NCI-H526 (cell line): ENCODE results near the gene YIPF1.
"Not testable (repeated sequence)": the region's sequence is repeated elsewhere in the genome, so short reads cannot be mapped to it uniquely, and the experiment has no call there.

Experiments
- DNase-seq, 2 experiments: peaks; one replicate each; lab custom pipeline; 2025; lab: John Stamatoyannopoulos, UW

Gene YIPF1

DNA sequence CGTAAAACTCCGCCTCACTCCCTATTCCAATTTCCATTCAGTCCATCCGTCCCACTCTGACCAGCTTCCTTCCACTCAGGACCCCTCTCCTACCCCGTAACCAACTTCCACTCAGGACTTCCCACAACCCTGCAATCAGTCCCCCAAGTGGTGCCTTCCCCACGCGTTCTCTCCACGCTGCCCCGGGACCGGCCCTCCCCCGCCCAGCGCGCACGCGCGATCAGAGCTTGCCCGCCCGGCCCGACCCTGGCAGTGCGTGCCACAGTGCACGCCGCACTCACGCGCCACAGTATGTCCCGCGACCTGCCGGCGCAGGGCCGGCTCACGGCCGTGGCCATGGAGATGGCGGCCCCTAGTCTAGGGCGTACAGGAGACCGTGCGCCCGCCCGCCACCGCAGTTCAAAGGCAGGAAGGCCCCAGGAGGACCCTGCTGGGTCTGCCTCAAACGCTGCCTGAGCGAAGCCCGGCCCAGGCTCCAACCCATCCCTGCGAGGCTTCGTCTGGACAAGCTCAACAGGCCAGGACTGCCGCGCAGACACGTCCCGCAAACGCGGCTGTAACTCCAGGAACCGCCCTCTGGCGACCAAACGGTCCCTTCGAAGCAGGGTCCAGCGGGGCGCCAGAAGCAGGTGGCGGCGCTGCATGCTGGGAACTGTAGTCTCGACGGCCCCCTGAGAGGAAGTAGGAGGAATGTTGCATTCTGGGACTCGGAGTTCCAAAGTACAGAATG is 51.5 kb downstream of the YIPF1 start, which contains the start of gene NDC1:
Gene NDC1, minus strand, starts transcription at position 373 of the 730 bp plus-strand sequence. Its CDS starts 35 bp downstream, at position 338.
- peak; percentile 98 to 99 for DNase-seq

- peak in 1 of 2 experiments; percentile 40 for DNase-seq
Observed at GRCh38 chr1:53837646-53837923, 52.0 kb downstream of the YIPF1 start.

DNA sequence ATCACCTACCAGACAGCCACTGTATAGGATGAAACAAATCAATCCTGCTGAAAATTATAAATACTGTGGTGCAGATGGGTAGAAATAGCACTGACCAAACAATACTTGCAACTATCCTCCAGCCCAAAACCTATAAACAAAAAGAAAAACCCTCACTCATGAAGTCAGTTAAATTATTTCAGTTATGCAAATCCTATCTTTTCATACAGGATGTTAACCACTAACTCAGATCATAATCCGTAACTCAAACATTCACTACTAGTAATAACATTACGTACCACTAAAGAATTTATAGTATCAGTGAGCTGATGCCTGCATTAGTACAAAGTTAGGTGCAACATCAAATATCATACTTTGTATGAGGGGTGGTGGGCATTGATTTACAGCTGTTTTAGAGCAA is 54.1 kb downstream of the YIPF1 start:
- peak; percentile 76 to 79 for DNase-seq

DNA sequence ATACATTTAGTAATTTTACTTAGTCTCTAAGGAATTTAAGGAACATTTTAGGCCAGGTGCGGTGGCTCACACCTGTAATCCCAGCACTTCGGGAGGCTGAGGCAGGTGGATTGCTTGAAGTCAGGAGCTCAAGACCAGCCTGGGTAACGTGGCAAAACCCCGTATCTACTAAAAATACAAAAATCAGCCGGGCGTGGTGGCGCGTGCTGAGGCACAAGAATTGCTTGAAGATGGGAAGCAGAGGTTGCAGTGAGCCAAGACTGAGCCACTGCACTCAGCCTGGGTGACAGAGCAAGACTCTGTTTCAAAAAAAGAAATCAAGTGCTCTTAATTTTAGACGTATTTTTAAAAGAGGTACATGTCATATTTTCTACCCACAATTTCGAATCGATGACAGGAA is 54.8 kb downstream of the YIPF1 start:
- no peak for DNase-seq

- no peak for DNase-seq
Observed at GRCh38 chr1:53833393-53833792, 56.2 kb downstream of the YIPF1 start.

DNA sequence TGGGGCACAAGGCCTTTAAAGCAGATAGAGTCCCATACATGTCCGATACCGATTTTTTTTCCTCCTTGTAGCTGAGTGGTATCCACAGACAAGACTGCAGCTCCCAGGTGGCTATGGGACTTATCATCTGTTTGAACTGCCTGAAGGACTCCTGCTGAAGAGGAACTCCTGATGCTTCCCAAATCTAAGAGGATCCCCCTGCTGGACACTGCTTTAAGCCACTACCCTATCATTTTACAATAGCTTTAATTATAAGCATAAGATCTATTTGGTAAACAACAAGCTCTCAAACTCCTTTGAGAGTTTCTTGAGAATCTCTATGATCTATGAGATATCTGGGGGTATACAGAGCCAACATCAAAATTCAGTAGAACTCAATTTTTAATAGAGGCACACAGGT is 63.2 kb downstream of the YIPF1 start:
- DNase-seq: peak in 1 of 2 experiments; percentile 8

DNA sequence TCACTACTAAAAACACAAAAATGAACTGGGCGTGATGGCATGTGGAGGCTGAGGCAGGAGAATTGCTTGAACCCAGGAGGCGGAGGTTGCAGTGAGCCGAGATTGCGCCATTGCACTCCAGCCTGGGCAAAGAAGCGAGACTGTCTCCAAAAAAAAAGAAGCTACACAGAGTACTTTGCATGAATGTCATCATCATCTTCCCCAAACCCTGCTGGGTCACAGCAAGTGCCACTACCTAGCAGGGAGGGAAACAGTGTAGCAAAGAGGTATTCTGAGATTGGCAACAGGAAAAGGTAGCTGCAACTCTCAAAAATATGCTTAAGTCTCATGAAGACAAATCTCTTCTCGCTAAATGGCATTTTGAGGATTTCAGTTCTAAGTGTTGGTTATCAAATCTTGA is 64.3 kb downstream of the YIPF1 start:
- no peak for DNase-seq

DNA sequence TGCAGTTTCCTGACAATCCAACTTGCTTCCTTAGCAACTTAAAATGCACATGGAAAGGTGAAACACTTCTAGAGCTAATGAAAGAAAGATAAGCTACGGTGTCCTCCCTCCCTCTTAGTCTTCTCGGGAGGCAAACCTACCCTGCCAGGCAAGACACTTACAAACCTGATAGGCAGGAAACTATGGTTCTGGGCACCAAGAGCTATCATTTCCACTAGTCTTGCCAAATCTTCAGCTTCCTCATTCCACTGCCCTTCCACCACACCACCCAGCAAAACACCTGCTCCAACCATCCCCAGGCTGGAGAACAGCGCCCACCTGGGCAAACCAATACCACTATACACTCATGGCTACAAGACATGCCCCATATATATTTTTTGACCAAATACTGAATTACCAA is 66.7 kb downstream of the YIPF1 start:
- DNase-seq: no peak

DNA sequence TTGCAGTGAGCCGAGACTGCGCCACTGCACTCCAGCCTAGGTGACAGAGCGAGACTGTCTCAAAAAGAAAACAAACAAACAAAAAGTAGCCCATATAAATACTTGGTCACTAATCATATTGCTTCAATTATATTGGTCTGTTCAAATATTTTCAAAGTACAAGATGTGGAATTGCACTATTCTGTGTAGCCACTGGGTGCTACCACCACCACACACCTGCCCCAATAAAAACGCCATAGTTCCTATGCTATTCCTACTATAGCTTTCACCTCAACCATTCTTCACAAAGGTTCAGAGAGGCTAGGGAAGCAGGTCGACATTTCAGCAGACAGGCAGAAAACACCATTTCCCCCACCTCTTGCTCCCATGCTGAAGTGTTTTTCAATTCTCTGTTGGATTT is 68.2 kb downstream of the YIPF1 start:
- peak in 1 of 2 experiments; percentile 16 for DNase-seq

DNA sequence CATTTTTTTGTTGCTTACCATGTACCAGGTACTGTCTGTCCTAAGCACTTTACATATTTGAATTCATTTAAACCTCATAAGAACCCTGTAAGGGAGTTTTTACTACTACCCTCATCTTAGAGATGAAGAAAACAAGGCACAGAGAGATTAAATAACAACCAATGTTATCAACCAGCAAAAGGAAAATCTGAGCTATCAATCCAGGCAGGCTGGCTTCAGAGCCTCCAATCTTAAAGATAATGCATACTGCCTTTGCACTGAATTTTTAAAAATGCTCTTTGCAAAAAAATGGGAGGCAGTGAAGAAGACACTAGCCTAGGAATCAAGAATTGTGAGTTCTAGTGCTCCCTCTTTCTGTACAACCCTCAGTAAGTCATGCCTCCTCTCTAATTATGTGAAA is 70.2 kb downstream of the YIPF1 start:
- no peak for DNase-seq

GRCh38 chr1:53816584-53816983 is 73.0 kb downstream of the YIPF1 start:
- not testable (repeated sequence) for DNase-seq

- DNase-seq: not testable (repeated sequence)
Observed at GRCh38 chr1:53815484-53815883, 74.1 kb downstream of the YIPF1 start.

DNA sequence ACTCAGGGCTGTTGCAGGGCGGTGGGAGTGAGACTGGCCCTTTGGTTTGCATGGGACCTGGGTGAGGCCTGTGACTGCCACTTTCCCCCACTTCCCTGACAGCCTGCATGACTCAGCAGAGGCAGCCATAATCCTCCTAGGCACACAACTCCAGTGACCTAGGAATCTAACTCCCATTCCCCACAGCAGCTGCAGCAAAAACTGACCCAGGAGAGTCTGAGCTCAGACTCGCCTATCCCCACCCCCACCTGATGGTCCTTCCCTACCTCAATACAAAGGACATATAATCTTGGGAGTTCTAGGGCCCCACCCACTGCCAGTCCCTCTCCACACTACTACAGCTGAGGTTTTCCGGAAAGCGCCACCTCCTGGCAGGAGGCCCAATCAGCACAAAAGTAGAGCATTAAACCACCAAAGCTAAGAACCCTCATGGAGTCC is 78.2 kb downstream of the YIPF1 start:
- no peak for DNase-seq

DNA sequence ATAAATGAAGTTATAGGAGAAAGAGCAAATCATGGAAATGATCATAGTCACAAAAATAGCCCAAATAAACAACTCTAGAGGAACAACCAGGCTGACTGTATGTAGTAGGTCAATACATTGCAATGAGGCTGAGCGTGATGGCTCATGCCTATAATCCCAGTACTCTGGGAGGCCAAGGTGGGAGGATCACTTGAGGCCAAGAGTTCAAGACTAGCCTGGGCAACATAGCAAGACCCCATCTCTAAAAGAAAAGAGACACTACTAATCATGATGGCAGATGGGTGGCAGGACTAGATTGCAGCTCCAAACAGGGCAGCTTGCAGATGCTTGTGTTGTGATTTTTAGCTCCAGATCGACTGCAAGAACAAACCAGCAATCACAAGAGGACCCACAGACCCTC is 79.1 kb downstream of the YIPF1 start:
- DNase-seq: no peak

DNA sequence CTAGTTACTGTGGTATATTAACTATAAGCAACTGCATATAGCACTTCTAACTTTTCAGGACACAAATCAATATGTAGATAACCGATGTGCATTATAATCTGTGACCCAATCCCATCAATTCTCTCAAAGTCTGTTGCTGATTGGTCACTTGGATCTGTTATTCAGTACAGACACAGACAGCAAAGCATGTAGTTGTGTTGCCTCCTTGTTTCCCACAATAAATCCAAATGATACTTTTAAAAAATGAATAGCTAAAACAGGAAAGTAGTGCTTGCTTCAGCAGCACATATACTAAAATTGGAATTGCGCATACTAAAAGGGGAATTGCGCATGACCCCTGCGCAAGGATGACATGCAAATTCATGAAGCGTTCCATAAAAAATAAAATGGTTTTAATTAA is 79.6 kb downstream of the YIPF1 start:
- no peak for DNase-seq

GRCh38 chr1:53807916-53808315 is 81.7 kb downstream of the YIPF1 start:
- no peak for DNase-seq

DNA sequence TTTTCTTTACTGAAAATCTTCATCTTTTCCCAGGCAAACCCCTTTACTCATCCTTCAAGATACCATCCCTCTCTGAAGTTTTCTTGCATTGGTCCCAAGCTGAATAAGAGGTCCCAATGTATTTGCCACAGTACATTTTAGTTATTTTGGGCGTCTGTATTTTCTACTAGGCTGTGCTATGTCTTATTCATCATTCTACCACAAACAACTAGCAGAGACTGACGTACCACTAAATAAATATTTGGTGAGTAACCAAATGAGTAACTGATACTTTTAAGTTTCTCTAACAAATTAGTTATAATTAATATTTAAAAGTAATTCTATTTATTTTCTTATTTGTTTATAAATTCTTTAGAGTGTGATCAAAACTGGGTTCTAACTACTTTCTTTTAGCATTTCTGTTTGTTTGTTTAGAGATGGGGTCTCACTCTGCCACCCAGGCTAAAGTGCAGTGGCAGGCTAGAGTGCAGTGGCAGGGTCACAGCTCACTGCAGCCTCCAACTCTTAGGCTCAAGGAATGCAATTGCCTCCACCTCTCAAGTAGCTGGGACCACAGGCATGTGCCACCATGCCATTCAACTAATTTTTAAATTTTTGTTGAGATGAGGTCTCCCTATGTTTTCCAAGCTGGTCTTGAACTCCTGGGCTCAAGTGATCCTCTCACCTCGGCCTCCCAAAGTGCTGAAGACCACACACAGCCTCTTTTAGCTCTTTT is 84.6 kb downstream of the YIPF1 start:
- no peak for DNase-seq

DNA sequence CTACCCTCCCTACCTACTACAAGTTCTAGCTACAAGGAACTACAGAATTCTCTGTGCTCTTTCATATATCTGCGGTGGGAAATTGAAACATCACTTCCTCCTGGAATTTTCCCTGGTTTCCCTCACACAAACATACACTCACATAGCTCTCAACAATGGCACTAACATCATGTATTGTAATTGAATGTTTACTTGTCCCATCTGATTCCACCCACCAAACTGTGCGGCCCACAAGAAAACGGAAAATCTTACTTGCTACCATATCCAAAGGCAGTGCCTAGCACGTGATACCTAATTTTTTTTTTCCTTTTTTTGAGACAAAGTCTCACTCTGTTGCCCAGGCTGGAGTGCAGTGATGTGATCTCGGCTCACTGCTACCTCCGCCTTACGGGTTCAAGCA is 85.4 kb downstream of the YIPF1 start:
- DNase-seq: no peak
